ENCODE results near the gene KRT37.

DNA sequence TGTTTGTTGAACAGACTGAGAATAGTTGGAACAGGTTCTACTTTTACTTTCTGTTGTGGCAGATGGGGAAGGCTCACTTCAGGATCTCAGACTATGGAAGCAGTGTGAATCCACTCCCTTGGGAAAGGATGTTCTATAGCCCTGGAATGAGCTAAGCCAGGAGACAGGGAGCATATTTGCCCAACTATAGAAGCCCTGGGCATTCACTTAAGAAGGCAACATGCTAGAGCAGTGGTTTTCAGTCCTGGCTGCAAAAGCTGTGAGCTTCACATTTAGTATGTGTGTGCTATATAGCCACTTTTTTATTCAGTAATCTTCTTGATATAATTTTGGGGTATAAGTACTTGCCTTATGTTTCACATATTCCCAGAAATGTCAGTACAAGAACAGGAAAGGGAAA is 44.0 kb upstream of the KRT37 start:
- TF ChIP-seq, protein P1, sequence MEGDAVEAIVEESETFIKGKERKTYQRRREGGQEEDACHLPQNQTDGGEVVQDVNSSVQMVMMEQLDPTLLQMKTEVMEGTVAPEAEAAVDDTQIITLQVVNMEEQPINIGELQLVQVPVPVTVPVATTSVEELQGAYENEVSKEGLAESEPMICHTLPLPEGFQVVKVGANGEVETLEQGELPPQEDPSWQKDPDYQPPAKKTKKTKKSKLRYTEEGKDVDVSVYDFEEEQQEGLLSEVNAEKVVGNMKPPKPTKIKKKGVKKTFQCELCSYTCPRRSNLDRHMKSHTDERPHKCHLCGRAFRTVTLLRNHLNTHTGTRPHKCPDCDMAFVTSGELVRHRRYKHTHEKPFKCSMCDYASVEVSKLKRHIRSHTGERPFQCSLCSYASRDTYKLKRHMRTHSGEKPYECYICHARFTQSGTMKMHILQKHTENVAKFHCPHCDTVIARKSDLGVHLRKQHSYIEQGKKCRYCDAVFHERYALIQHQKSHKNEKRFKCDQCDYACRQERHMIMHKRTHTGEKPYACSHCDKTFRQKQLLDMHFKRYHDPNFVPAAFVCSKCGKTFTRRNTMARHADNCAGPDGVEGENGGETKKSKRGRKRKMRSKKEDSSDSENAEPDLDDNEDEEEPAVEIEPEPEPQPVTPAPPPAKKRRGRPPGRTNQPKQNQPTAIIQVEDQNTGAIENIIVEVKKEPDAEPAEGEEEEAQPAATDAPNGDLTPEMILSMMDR (IDR thresholded peaks at IDR 0.05), result no peak
- TF ChIP-seq POLR2A (IDR thresholded peaks at IDR 0.05), result no peak

All from body of pancreas (tissue), 4 donors.